ENCODE data around the gene PON2.

DNA sequence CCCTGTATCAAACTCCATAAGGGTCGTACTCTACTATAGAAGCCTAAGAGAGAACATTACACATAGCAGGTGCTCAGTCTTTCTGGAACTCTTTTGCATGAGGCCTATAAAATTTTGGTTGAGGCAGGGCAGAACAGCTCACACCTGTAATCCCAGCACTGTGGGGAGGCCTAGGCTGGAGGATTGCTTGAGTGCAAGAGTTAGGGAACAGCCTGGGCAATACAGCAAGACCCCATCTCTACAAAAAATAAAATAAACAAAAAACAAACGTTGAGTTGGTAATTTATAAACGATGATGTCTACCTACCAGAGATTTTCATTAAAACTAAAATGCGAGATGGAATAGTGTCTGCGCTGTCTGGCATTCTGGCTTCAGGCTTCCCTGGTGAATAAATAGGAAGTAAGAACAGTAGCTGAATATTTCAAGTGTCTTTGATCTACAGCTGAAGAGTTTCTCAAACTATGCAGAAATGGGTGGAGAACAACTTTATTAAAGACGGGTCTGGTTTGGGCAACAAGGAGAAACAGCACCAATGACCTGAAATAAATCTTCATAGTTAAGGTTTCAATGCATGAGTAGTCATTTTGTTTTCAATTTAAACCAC, 774 bp downstream of the PON2 start:
- TF ChIP-seq, protein P1, sequence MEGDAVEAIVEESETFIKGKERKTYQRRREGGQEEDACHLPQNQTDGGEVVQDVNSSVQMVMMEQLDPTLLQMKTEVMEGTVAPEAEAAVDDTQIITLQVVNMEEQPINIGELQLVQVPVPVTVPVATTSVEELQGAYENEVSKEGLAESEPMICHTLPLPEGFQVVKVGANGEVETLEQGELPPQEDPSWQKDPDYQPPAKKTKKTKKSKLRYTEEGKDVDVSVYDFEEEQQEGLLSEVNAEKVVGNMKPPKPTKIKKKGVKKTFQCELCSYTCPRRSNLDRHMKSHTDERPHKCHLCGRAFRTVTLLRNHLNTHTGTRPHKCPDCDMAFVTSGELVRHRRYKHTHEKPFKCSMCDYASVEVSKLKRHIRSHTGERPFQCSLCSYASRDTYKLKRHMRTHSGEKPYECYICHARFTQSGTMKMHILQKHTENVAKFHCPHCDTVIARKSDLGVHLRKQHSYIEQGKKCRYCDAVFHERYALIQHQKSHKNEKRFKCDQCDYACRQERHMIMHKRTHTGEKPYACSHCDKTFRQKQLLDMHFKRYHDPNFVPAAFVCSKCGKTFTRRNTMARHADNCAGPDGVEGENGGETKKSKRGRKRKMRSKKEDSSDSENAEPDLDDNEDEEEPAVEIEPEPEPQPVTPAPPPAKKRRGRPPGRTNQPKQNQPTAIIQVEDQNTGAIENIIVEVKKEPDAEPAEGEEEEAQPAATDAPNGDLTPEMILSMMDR (IDR thresholded peaks at IDR 0.05; ENCODE audit: insufficient read depth, low read depth, low read length), result no peak
- TF ChIP-seq EZH2 (IDR thresholded peaks at IDR 0.05; ENCODE audit: insufficient read depth, low read length), result no peak

Data from astrocyte (in vitro differentiated cells and primary cell).